GM21423 (cell line): ENCODE data around the gene BEAN1.

Experiments
- ATAC-seq: cut with Tn5 transposase; IDR thresholded peaks from one replicate; pipeline ENCODE4 v1.9.1; 2021; ENCODE audit warnings: mild to moderate bottlenecking, moderate library complexity; ENCODE audit not compliant: unreplicated experiment

BEAN1 gene

GRCh38 chr16:66427036-66427860 lies at the start of gene BEAN1:
BEAN1 (plus strand) TSS chr16:66427295; CDS start chr16:66437677, 10,382 bp downstream.
- ATAC-seq: no peak

GRCh38 chr16:66377324-66377723 lies 49.8 kb upstream of the BEAN1 start:
- ATAC-seq: no peak

GRCh38 chr16:66378741-66379570 lies 48.1 kb upstream of the BEAN1 start:
- no peak for ATAC-seq

GRCh38 chr16:66379571-66379941 lies 47.5 kb upstream of the BEAN1 start:
- no peak for ATAC-seq

- ATAC-seq: no peak
Measured at GRCh38 chr16:66380421-66380820, 46.7 kb upstream of the BEAN1 start.

GRCh38 chr16:66381585-66382170 lies 45.4 kb upstream of the BEAN1 start:
- ATAC-seq: no peak

- no peak for ATAC-seq
Measured at GRCh38 chr16:66382171-66382965, 44.7 kb upstream of the BEAN1 start.

- ATAC-seq: no peak
Measured at GRCh38 chr16:66382966-66383299, 44.2 kb upstream of the BEAN1 start.

- ATAC-seq: no peak
Measured at GRCh38 chr16:66383551-66383950, 43.5 kb upstream of the BEAN1 start.

- no peak for ATAC-seq
Measured at GRCh38 chr16:66385415-66385814, 41.7 kb upstream of the BEAN1 start.

- ATAC-seq: no peak
Measured at GRCh38 chr16:66386629-66387622, 40.2 kb upstream of the BEAN1 start.

- no peak for ATAC-seq
Measured at GRCh38 chr16:66387817-66388332, 39.2 kb upstream of the BEAN1 start.

GRCh38 chr16:66388350-66389139 lies 38.5 kb upstream of the BEAN1 start:
- no peak for ATAC-seq

- no peak for ATAC-seq
Measured at GRCh38 chr16:66389256-66390176, 37.6 kb upstream of the BEAN1 start.

- no peak for ATAC-seq
Measured at GRCh38 chr16:66390346-66391108, 36.6 kb upstream of the BEAN1 start.

GRCh38 chr16:66391726-66392670 lies 35.1 kb upstream of the BEAN1 start:
- ATAC-seq: no peak
